Esophagus squamous epithelium (tissue), 4 donors: ENCODE results near the gene NHLRC2.

ENCODE experiments used
- CTCF ChIP-seq, 6 experiments: fragments of 450-650 bp in 4 of 6; fragments of 200-600 bp in 2 of 6; sonication (generic) in 2 of 6; IDR thresholded peaks; one replicate each; pipeline ENCODE4 v1.5.1; 2016 to 2019; ENCODE audit warnings: antibody characterized with exemption in 6 of 6, mild to moderate bottlenecking in 4 of 6, moderate library complexity in 4 of 6
- POLR2A ChIP-seq, 4 donors: fragments of 450-650 bp; IDR thresholded peaks; one replicate each; pipeline ENCODE4 v1.6.1; 2017; ENCODE audit warnings: antibody characterized with exemption in 4 of 4, mild to moderate bottlenecking in 4 of 4, moderate library complexity in 3 of 4

- TF ChIP-seq POLR2A (IDR thresholded peaks at IDR 0.05) = no peak
- TF ChIP-seq CTCF (IDR thresholded peaks at IDR 0.05) = no peak
Observed at GRCh38 chr10:113876461-113876860, 22.0 kb downstream of the NHLRC2 start.
